ENCODE measurements around the gene EXOG. TPM values are rescaled to one million over a fixed set of nuclear protein-coding genes. Genes with fewer than 3 reads are reported as not detected.
A peak's percentile ranks its signal among the peaks of the same experiment; 100 is the strongest.

Gene EXOG
- total RNA-seq (2014; rRNA removed; shearing (Covaris generic)) = 1.6 and 5.1 TPM in 2 replicates

GRCh38 chr3:38496131-38496910 is at the start of gene EXOG:
Gene EXOG (plus strand): TSS chr3:38496340. CDS start chr3:38496368, 28 bp downstream.
- DNase-seq (ENCODE audit: low spot score) = peak; percentile 87

- no peak for DNase-seq (ENCODE audit: low spot score)
These were observed 49.3 kb upstream of the EXOG start for GRCh38 chr3:38446812-38447211.

- DNase-seq (ENCODE audit: low spot score) = no peak
These were observed 45.3 kb upstream of the EXOG start for GRCh38 chr3:38450853-38451252.

GRCh38 chr3:38453075-38453912 is 42.8 kb upstream of the EXOG start, which contains the start of gene ACVR2B:
Gene ACVR2B (plus strand): TSS chr3:38453890. CDS start chr3:38454323, 433 bp downstream.
- DNase-seq (ENCODE audit: low spot score) = peak; percentile 51

GRCh38 chr3:38453913-38454177 is 42.3 kb upstream of the EXOG start:
- DNase-seq (ENCODE audit: low spot score) = no peak

GRCh38 chr3:38454178-38454883 is 41.8 kb upstream of the EXOG start:
- peak; percentile 18 for DNase-seq (ENCODE audit: low spot score)

GRCh38 chr3:38454884-38455638 is 41.1 kb upstream of the EXOG start:
- peak; percentile 65 for DNase-seq (ENCODE audit: low spot score)

- no peak for DNase-seq (ENCODE audit: low spot score)
These were observed 40.3 kb upstream of the EXOG start for GRCh38 chr3:38455639-38456430.

GRCh38 chr3:38457111-38458003 is 38.8 kb upstream of the EXOG start:
- no peak for DNase-seq (ENCODE audit: low spot score)

GRCh38 chr3:38458796-38459498 is 37.2 kb upstream of the EXOG start:
- peak; percentile 41 for DNase-seq (ENCODE audit: low spot score)

- no peak for DNase-seq (ENCODE audit: low spot score)
These were observed 36.6 kb upstream of the EXOG start for GRCh38 chr3:38459499-38460048.

- no peak for DNase-seq (ENCODE audit: low spot score)
These were observed 35.5 kb upstream of the EXOG start for GRCh38 chr3:38460377-38461270.

- no peak for DNase-seq (ENCODE audit: low spot score)
These were observed 30.5 kb upstream of the EXOG start for GRCh38 chr3:38465588-38466154.

GRCh38 chr3:38468765-38469164 is 27.4 kb upstream of the EXOG start:
- no peak for DNase-seq (ENCODE audit: low spot score)

- DNase-seq (ENCODE audit: low spot score) = no peak
These were observed 26.3 kb upstream of the EXOG start for GRCh38 chr3:38469852-38470251.

GRCh38 chr3:38471260-38471857 is 24.8 kb upstream of the EXOG start:
- no peak for DNase-seq (ENCODE audit: low spot score)

- no peak for DNase-seq (ENCODE audit: low spot score)
These were observed 23.8 kb upstream of the EXOG start for GRCh38 chr3:38472342-38472741.

All from HT-29 (cell line).